Esophagus squamous epithelium (tissue), 4 donors: ENCODE measurements around the gene ATXN1.

Source experiments
- POLR2A ChIP-seq, 4 donors: fragments of 450-650 bp; IDR thresholded peaks; one replicate each; pipeline ENCODE4 v1.6.1; 2017; ENCODE audit warnings: antibody characterized with exemption in 4 of 4, mild to moderate bottlenecking in 4 of 4, moderate library complexity in 3 of 4
- TF ChIP-seq, protein P1 (sequence below), 6 experiments: fragments of 450-650 bp in 4 of 6; fragments of 200-600 bp in 2 of 6; sonication (generic) in 2 of 6; IDR thresholded peaks; one replicate each; pipeline ENCODE4 v1.5.1; 2016 to 2019; ENCODE audit warnings: antibody characterized with exemption in 6 of 6, mild to moderate bottlenecking in 4 of 6, moderate library complexity in 4 of 6

DNA sequence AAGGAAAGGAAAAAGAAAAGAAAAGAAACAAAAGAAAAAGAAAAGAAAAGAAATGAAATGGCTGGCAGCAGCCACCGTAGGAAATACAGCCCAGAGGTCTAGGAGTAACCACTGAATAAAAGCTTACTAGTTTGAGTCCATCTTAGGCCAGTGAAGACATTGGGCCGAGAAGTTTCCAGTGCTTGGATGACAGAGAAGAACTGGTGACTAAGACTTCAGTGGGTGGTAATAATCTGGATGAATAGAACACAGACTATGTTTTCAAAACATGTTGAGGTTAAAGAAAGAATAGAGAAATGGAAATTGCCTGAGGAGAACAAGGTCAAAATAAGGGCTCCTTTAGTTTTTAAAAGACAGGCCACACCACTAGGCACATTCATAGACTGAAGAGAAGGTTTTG, 198.8 kb downstream of the ATXN1 start:
- TF ChIP-seq, protein P1, sequence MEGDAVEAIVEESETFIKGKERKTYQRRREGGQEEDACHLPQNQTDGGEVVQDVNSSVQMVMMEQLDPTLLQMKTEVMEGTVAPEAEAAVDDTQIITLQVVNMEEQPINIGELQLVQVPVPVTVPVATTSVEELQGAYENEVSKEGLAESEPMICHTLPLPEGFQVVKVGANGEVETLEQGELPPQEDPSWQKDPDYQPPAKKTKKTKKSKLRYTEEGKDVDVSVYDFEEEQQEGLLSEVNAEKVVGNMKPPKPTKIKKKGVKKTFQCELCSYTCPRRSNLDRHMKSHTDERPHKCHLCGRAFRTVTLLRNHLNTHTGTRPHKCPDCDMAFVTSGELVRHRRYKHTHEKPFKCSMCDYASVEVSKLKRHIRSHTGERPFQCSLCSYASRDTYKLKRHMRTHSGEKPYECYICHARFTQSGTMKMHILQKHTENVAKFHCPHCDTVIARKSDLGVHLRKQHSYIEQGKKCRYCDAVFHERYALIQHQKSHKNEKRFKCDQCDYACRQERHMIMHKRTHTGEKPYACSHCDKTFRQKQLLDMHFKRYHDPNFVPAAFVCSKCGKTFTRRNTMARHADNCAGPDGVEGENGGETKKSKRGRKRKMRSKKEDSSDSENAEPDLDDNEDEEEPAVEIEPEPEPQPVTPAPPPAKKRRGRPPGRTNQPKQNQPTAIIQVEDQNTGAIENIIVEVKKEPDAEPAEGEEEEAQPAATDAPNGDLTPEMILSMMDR (IDR thresholded peaks at IDR 0.05), result no peak
- TF ChIP-seq POLR2A (IDR thresholded peaks at IDR 0.05), result no peak
